GM18873 (cell line): ENCODE data around the gene PTPRT.

Experiments
- ATAC-seq: cut with Tn5 transposase; IDR thresholded peaks from one replicate; pipeline ENCODE4 v1.9.1; 2021; ENCODE audit warnings: mild to moderate bottlenecking, moderate library complexity, moderate number of reproducible peaks; ENCODE audit not compliant: unreplicated experiment, low FRiP score

PTPRT gene

GRCh38 chr20:42985628-42986027 is 204.1 kb downstream of the PTPRT start:
- no peak for ATAC-seq

GRCh38 chr20:42982218-42982617 is 207.5 kb downstream of the PTPRT start:
- no peak for ATAC-seq

- no peak for ATAC-seq
Measured at GRCh38 chr20:42981253-42981652, 208.5 kb downstream of the PTPRT start.

GRCh38 chr20:42979720-42980119 is 210.0 kb downstream of the PTPRT start:
- no peak for ATAC-seq

GRCh38 chr20:42978184-42978974 is 211.3 kb downstream of the PTPRT start:
- ATAC-seq, result no peak

- no peak for ATAC-seq
Measured at GRCh38 chr20:42975974-42976373, 213.7 kb downstream of the PTPRT start.

- ATAC-seq, result no peak
Measured at GRCh38 chr20:42974347-42974746, 215.4 kb downstream of the PTPRT start.

- ATAC-seq, result no peak
Measured at GRCh38 chr20:42972591-42972990, 217.1 kb downstream of the PTPRT start.

GRCh38 chr20:42968746-42969145 is 221.0 kb downstream of the PTPRT start:
- no peak for ATAC-seq

- ATAC-seq, result no peak
Measured at GRCh38 chr20:42963796-42964195, 225.9 kb downstream of the PTPRT start.

GRCh38 chr20:42961771-42962170 is 227.9 kb downstream of the PTPRT start:
- no peak for ATAC-seq

GRCh38 chr20:42959996-42960395 is 229.7 kb downstream of the PTPRT start:
- no peak for ATAC-seq

GRCh38 chr20:42958367-42959069 is 231.2 kb downstream of the PTPRT start:
- ATAC-seq, result no peak

- no peak for ATAC-seq
Measured at GRCh38 chr20:42957704-42958095, 232.0 kb downstream of the PTPRT start.

GRCh38 chr20:42957018-42957703 is 232.5 kb downstream of the PTPRT start:
- no peak for ATAC-seq

- no peak for ATAC-seq
Measured at GRCh38 chr20:42955713-42956112, 234.0 kb downstream of the PTPRT start.

- no peak for ATAC-seq
Measured at GRCh38 chr20:42954951-42955350, 234.8 kb downstream of the PTPRT start.

GRCh38 chr20:42949950-42950349 is 239.8 kb downstream of the PTPRT start:
- ATAC-seq, result no peak

GRCh38 chr20:42945234-42945994 is 244.3 kb downstream of the PTPRT start:
- ATAC-seq, result no peak

GRCh38 chr20:42941629-42942028 is 248.1 kb downstream of the PTPRT start:
- no peak for ATAC-seq
